IMR-90 (cell line): ENCODE results near the gene RANBP9. TPM values are rescaled to one million over a fixed set of nuclear protein-coding genes. Genes with fewer than 3 reads are reported as not detected.

ENCODE experiments used
- ATAC-seq: fragments of 200-7000 bp; cut with Tn5 transposase; 2 replicates; pipeline ENCODE4 v1.9.1; 2020; ENCODE audit warnings: low read depth, mild to moderate bottlenecking, moderate library complexity
- BruUV-seq: library from RNA; stranded (reverse); fragments of 400-500 nt; replicated peaks from 2 replicates; lab custom pipeline; 2021; lab: Mats Ljungman, UMichigan
- CTCF ChIA-PET: fragments of 300-600 bp; formaldehyde crosslinking; extraction: SDS; loops from one replicate; lab custom pipeline; 2021; ENCODE audit warnings: antibody characterized with exemption; lab: Yijun Ruan, JAX
- POLR2A ChIA-PET: fragments of 300-600 bp; sonication (Branson Sonifier 250); formaldehyde crosslinking; loops from one replicate; lab custom pipeline; 2022; ENCODE audit warnings: antibody characterized with exemption; ENCODE audit not compliant: unreplicated experiment; lab: Charles Lee
- DNase-seq: peaks from one replicate; pipeline ENCODE4 v3.0.0; 2013
- H2AFZ ChIP-seq: replicated peaks from 2 replicates; pipeline ENCODE3; 2013; ENCODE audit warnings: low read length, mild to moderate bottlenecking; ENCODE audit not compliant: poor library complexity
- H2AK5ac ChIP-seq: 2 replicates; pipeline ENCODE4 v1.6.1; 2013; ENCODE audit warnings: low read depth, low read length, inconsistent platforms
- H2AK9ac ChIP-seq: replicated peaks from 2 replicates; pipeline ENCODE3; 2013; ENCODE audit warnings: mild to moderate bottlenecking, low read depth, low read length, moderate library complexity; ENCODE audit not compliant: poor library complexity
- H2BK120ac ChIP-seq: 2 replicates; pipeline ENCODE4 v1.6.1; 2013; ENCODE audit warnings: low read depth, low read length, inconsistent platforms
- H2BK15ac ChIP-seq: 3 replicates; pipeline ENCODE4 v1.6.1; 2013; ENCODE audit warnings: low read depth, low read length, inconsistent platforms
- H2BK20ac ChIP-seq: 2 replicates; pipeline ENCODE4 v1.6.1; 2013; ENCODE audit warnings: low read depth, mild to moderate bottlenecking, inconsistent platforms, low read length, moderate library complexity
- H2BK5ac ChIP-seq: 2 replicates; pipeline ENCODE4 v1.6.1; 2013; ENCODE audit warnings: mild to moderate bottlenecking, low read depth, low read length, inconsistent platforms; ENCODE audit not compliant: poor library complexity, severe bottlenecking
- H3K14ac ChIP-seq: replicated peaks from 2 replicates; pipeline ENCODE4 v1.6.1; 2013; ENCODE audit warnings: low read depth, low read length, inconsistent platforms
- H3K18ac ChIP-seq: 2 replicates; pipeline ENCODE4 v1.6.1; 2013; ENCODE audit warnings: low read depth, low read length, control low read depth
- H3K23ac ChIP-seq: 2 replicates; pipeline ENCODE4 v1.6.1; 2013; ENCODE audit warnings: low read depth, low read length, inconsistent platforms
- H3K27ac ChIP-seq: 2 replicates; pipeline ENCODE4 v1.5.1; 2013; ENCODE audit warnings: mild to moderate bottlenecking, control low read depth, low read length; ENCODE audit not compliant: insufficient read depth
- H3K27me3 ChIP-seq: 2 replicates; pipeline ENCODE4 v1.6.1; 2013; ENCODE audit warnings: low read length; ENCODE audit not compliant: control insufficient read depth, insufficient read depth
- H3K36me3 ChIP-seq: 2 replicates; pipeline ENCODE4 v1.6.1; 2013; ENCODE audit warnings: low read length, mixed read lengths; ENCODE audit not compliant: control insufficient read depth, insufficient read depth
- H3K4ac ChIP-seq: 2 replicates; pipeline ENCODE4 v1.6.1; 2013; ENCODE audit warnings: low read depth, low read length, inconsistent platforms
- H3K4me1 ChIP-seq: 2 replicates; pipeline ENCODE4 v1.6.1; 2013; ENCODE audit warnings: low read length, mixed read lengths; ENCODE audit not compliant: control insufficient read depth, insufficient read depth
- H3K4me2 ChIP-seq: 2 replicates; pipeline ENCODE4 v1.6.1; 2013; ENCODE audit warnings: low read depth, mild to moderate bottlenecking, control low read depth, low read length, moderate library complexity
- H3K4me3 ChIP-seq: 2 replicates; pipeline ENCODE4 v1.5.1; 2013; ENCODE audit warnings: low read depth, mild to moderate bottlenecking, control low read depth, low read length, moderate library complexity; ENCODE audit not compliant: insufficient read depth
- H3K56ac ChIP-seq: 2 replicates; pipeline ENCODE4 v1.6.1; 2013; ENCODE audit warnings: low read length, inconsistent platforms; ENCODE audit not compliant: insufficient read depth; ENCODE audit errors: extremely low read depth
- H3K79me1 ChIP-seq, 2 experiments: 2 replicates each; pipeline ENCODE4 v1.6.1; 2013; ENCODE audit warnings: low read length in 2 of 2, inconsistent platforms in 1 of 2, low read depth in 1 of 2
- H3K9ac ChIP-seq: 2 replicates; pipeline ENCODE4 v1.6.1; 2013; ENCODE audit warnings: low read depth, low read length, control low read depth
- H3K9me1 ChIP-seq: 2 replicates; pipeline ENCODE4 v1.6.1; 2013; ENCODE audit warnings: low read length, inconsistent platforms; ENCODE audit not compliant: insufficient read depth
- H3K9me3 ChIP-seq: 2 replicates; pipeline ENCODE4 v1.6.1; 2013; ENCODE audit warnings: low read length; ENCODE audit not compliant: control insufficient read depth, insufficient read depth
- H4K20me1 ChIP-seq: 2 replicates; pipeline ENCODE4 v1.6.1; 2013; ENCODE audit warnings: low read length, inconsistent platforms; ENCODE audit not compliant: insufficient read depth
- H4K5ac ChIP-seq: 2 replicates; pipeline ENCODE4 v1.6.1; 2013; ENCODE audit warnings: mild to moderate bottlenecking, low read depth, low read length, control low read depth
- H4K8ac ChIP-seq, 2 experiments: 2 replicates each; pipeline ENCODE4 v1.6.1; 2013; ENCODE audit warnings: low read depth in 2 of 2, low read length in 2 of 2, control low read depth in 1 of 2, inconsistent platforms in 1 of 2
- H4K91ac ChIP-seq: 2 replicates; pipeline ENCODE4 v1.6.1; 2013; ENCODE audit warnings: low read depth, low read length, inconsistent platforms; ENCODE audit not compliant: insufficient read depth
- BHLHE40 ChIP-seq: fragments of 150-350 bp; IDR thresholded peaks from 2 replicates; pipeline ENCODE4 v1.6.1; 2016; ENCODE audit warnings: mild to moderate bottlenecking, low read depth, low read length
- FOS ChIP-seq: fragments of 150-350 bp; IDR thresholded peaks from 2 replicates; pipeline ENCODE4 v1.6.1; 2016; ENCODE audit warnings: low read depth, low read length
- MXI1 ChIP-seq: IDR thresholded peaks from 2 replicates; pipeline ENCODE4 v1.6.1; 2012; ENCODE audit warnings: low read depth, mild to moderate bottlenecking, low read length, moderate library complexity, borderline replicate concordance
- NFE2L2 ChIP-seq: fragments of 150-350 bp; IDR thresholded peaks from 2 replicates; pipeline ENCODE4 v1.6.1; 2016; ENCODE audit warnings: low read depth, mild to moderate bottlenecking, low read length
- RAD21 ChIP-seq: IDR thresholded peaks from 2 replicates; pipeline ENCODE4 v1.6.1; 2012; ENCODE audit warnings: low read length, improper control_type of control experiment
- WGBS, 2 experiments: methylation state at CpG; one replicate each; pipeline versions ENCODE4 v1.1.5 to v1.1.7; 2013; ENCODE audit warnings: missing lambda C conversion rate in 2 of 2; ENCODE audit not compliant: insufficient read length in 1 of 2; ENCODE audit errors: extremely low coverage in 2 of 2; 5-methylcytosine and 5-hydroxymethylcytosine counted together
- dilution Hi-C: fragments of 300-500 bp; cut with HindIII; formaldehyde crosslinking; loops from one replicate; pipeline ENCODE4 v1.14.3; 2018; ENCODE audit warnings: low sequenced_read_pairs; ENCODE audit not compliant: unreplicated experiment
- in situ Hi-C: fragments of 300-500 bp; cut with MboI; formaldehyde crosslinking; loops from 3 replicates; pipeline ENCODE4 v1.14.3; 2019; ENCODE audit warnings: low sequenced_read_pairs, inconsistent platforms, mixed read lengths
- intact Hi-C: fragments of 100-400 bp; cut with micrococcal nuclease; formaldehyde crosslinking; loops from 2 replicates; pipeline ENCODE4 v1.10.0; 2022
- polyA plus RNA-seq, 3 experiments: library from polyadenylated mRNA; depleted of rRNA; stranded (reverse); fragments of >200 nt; gene quantifications; 2 replicates each; pipeline ENCODE4 v1.2.3, GENCODE V29; 2012; ENCODE audit warnings: low replicate concordance in 1 of 3
- total RNA-seq: library from RNA; depleted of rRNA; stranded (reverse); fragments of >200 nt; gene quantifications from 2 replicates; pipeline ENCODE4 v1.2.3, GENCODE V29; 2012
- TF ChIP-seq, protein P1 (sequence below): conservative IDR thresholded peaks from 2 replicates; pipeline ENCODE4 v1.5.1; 2012; ENCODE audit warnings: mild to moderate bottlenecking, low read depth, low read length, improper control_type of control experiment
- TF ChIP-seq, protein P2 (sequence below): fragments of 150-350 bp; IDR thresholded peaks from 2 replicates; pipeline ENCODE4 v1.6.1; 2017; ENCODE audit warnings: mild to moderate bottlenecking, antibody characterized with exemption, low read length, low read depth

The RANBP9 gene
- total and polyA plus RNA-seq, 2 of the 4 experiments (the other 2 are of a cell fraction) = 17.7 to 27.8 TPM

- 0 out of 2 replicates have a peak, but pooled peaks have one; percentile 21 for TF ChIP-seq BHLHE40
- no peak for TF ChIP-seq NFE2L2
- no peak for TF ChIP-seq RAD21
- TF ChIP-seq, protein P1, sequence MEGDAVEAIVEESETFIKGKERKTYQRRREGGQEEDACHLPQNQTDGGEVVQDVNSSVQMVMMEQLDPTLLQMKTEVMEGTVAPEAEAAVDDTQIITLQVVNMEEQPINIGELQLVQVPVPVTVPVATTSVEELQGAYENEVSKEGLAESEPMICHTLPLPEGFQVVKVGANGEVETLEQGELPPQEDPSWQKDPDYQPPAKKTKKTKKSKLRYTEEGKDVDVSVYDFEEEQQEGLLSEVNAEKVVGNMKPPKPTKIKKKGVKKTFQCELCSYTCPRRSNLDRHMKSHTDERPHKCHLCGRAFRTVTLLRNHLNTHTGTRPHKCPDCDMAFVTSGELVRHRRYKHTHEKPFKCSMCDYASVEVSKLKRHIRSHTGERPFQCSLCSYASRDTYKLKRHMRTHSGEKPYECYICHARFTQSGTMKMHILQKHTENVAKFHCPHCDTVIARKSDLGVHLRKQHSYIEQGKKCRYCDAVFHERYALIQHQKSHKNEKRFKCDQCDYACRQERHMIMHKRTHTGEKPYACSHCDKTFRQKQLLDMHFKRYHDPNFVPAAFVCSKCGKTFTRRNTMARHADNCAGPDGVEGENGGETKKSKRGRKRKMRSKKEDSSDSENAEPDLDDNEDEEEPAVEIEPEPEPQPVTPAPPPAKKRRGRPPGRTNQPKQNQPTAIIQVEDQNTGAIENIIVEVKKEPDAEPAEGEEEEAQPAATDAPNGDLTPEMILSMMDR = no peak
- TF ChIP-seq, protein P2, sequence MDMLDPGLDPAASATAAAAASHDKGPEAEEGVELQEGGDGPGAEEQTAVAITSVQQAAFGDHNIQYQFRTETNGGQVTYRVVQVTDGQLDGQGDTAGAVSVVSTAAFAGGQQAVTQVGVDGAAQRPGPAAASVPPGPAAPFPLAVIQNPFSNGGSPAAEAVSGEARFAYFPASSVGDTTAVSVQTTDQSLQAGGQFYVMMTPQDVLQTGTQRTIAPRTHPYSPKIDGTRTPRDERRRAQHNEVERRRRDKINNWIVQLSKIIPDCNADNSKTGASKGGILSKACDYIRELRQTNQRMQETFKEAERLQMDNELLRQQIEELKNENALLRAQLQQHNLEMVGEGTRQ = no peak
- peak; percentile 81 for TF ChIP-seq FOS
- no peak for TF ChIP-seq MXI1
- intact Hi-C loops = no loop called here
Measured at GRCh38 chr6:13729891-13730290, 18.3 kb upstream of the RANBP9 start.

More at GRCh38 chr6:13729891-13730290, 18.3 kb upstream of the RANBP9 start:
- ATAC-seq = peak; percentile 75
- no peak overlapping the region for H2BK120ac ChIP-seq
- no peaks in the 10 kb centered on the region for H4K20me1 ChIP-seq
- H3K9me1 ChIP-seq = no peaks in the 10 kb centered on the region
- no peak overlapping the region for H2BK5ac ChIP-seq
- H2AK5ac ChIP-seq = no peak overlapping the region
- DNase-seq = peak; percentile 79
- H4K91ac ChIP-seq = no peak overlapping the region
- no peaks in the 10 kb centered on the region for H3K4me1 ChIP-seq
- H2BK15ac ChIP-seq = no peak overlapping the region
- dilution Hi-C loops = no loop called here
- H2BK20ac ChIP-seq = no peak overlapping the region
- H3K36me3 ChIP-seq = no peaks in the 10 kb centered on the region
- no peak overlapping the region for H3K18ac ChIP-seq
- BruUV-seq = no TSS peak
- ChIA-PET POLR2A (no interaction called here), CTCF (no interaction called here)
- H3K4me3 ChIP-seq = no peak overlapping the region
- in situ Hi-C loops = no loop called here
- H4K8ac ChIP-seq = no peak overlapping the region
- H3K56ac ChIP-seq = no peak overlapping the region
- H3K9me3 ChIP-seq = no peaks in the 10 kb centered on the region
- H3K4me2 ChIP-seq = no peak overlapping the region
- no peak overlapping the region for H2AFZ ChIP-seq
- H3K4ac ChIP-seq = no peak overlapping the region
- H3K27ac ChIP-seq = no peak overlapping the region
- H3K14ac ChIP-seq = no peak overlapping the region
- H3K79me1 ChIP-seq = no peaks in the 10 kb centered on the region
- H3K23ac ChIP-seq = no peak overlapping the region
- no CpG with 5 or more reads among the region's 2 CpGs for WGBS, 2 experiments
- no peak overlapping the region for H2AK9ac ChIP-seq
- H3K27me3 ChIP-seq = no peaks in the 10 kb centered on the region
- no peak overlapping the region for H3K9ac ChIP-seq
- no peak overlapping the region for H4K5ac ChIP-seq
